ENCODE results near the gene PLD1. TPM values are rescaled to one million over a fixed set of nuclear protein-coding genes. Genes with fewer than 3 reads are reported as not detected.

The PLD1 gene
- total RNA-seq, 4 donors from 2014 or later, result 30.9 to 67.9 (median 56.0) TPM

- peaks cover 0 to 73% (median 0%) of the 10 kb centered on the region in 3 donors for H3K36me3 ChIP-seq
- no peak overlapping the region for H3K27ac ChIP-seq
- peaks cover 0 to 2% (median 0%) of the 10 kb centered on the region in 3 donors for H3K4me1 ChIP-seq
- 95 to 97% methylated on average over 3 of the region's 3 CpGs for WGBS, 2 donors
- no peak for TF ChIP-seq POLR2A (IDR thresholded peaks at IDR 0.05)
- TF ChIP-seq CTCF (IDR thresholded peaks at IDR 0.05), result no peak
- no peaks in the 10 kb centered on the region for H3K9me3 ChIP-seq
- intact Hi-C loops (cut with DNase I), result no loop called here
- H3K4me3 ChIP-seq, result no peak overlapping the region
- no peaks in the 10 kb centered on the region for H3K27me3 ChIP-seq
- DNase-seq, result no peak
Observed at GRCh38 chr3:171682743-171683142, 127.5 kb downstream of the PLD1 start.

GRCh38 chr3:171680726-171681411, 129.4 kb downstream of the PLD1 start:
- H3K27me3 ChIP-seq, result no peaks in the 10 kb centered on the region
- H3K27ac ChIP-seq, result no peak overlapping the region
- intact Hi-C loops (cut with DNase I), result no loop called here
- WGBS, 2 donors, result 87 to 93% methylated on average over 6 of the region's 6 CpGs
- H3K4me3 ChIP-seq, result no peak overlapping the region
- H3K9me3 ChIP-seq, result no peaks in the 10 kb centered on the region
- no peak for DNase-seq
- no peaks in the 10 kb centered on the region for H3K4me1 ChIP-seq
- H3K36me3 ChIP-seq, result peaks cover 0 to 73% (median 0%) of the 10 kb centered on the region in 3 donors
- no peak for TF ChIP-seq POLR2A (IDR thresholded peaks at IDR 0.05)
- no peak for TF ChIP-seq CTCF (IDR thresholded peaks at IDR 0.05)

- intact Hi-C loops (cut with DNase I), result no loop called here
- 77 to 88% methylated on average over 3 of the region's 3 CpGs for WGBS, 2 donors
Observed at GRCh38 chr3:171678971-171679492, 131.3 kb downstream of the PLD1 start.

GRCh38 chr3:171677706-171678105, 132.6 kb downstream of the PLD1 start:
- Histone ChIP-seq H3K27ac (no peak overlapping the region), H3K4me3 (no peak overlapping the region), H3K9me3 (no peaks in the 10 kb centered on the region), H3K4me1 (no peaks in the 10 kb centered on the region), H3K36me3 (peaks cover 0 to 71% (median 0%) of the 10 kb centered on the region in 3 donors), H3K27me3 (no peaks in the 10 kb centered on the region)
- DNase-seq, result no peak
- 64 to 100% methylated on average over 1 of the region's 1 CpG for WGBS, 2 donors
- TF ChIP-seq CTCF (IDR thresholded peaks at IDR 0.05), result no peak
- TF ChIP-seq POLR2A (IDR thresholded peaks at IDR 0.05), result no peak
- intact Hi-C loops (cut with DNase I), result no loop called here

More at GRCh38 chr3:171678971-171679492, 131.3 kb downstream of the PLD1 start:
- H3K4me3 ChIP-seq, result no peak overlapping the region
- no peaks in the 10 kb centered on the region for H3K27me3 ChIP-seq
- no peak overlapping the region for H3K27ac ChIP-seq
- DNase-seq, result no peak
- H3K36me3 ChIP-seq, result peaks cover 0 to 71% (median 0%) of the 10 kb centered on the region in 3 donors
- H3K9me3 ChIP-seq, result no peaks in the 10 kb centered on the region
- H3K4me1 ChIP-seq, result no peaks in the 10 kb centered on the region
- TF ChIP-seq CTCF (IDR thresholded peaks at IDR 0.05), result no peak
- no peak for TF ChIP-seq POLR2A (IDR thresholded peaks at IDR 0.05)

GRCh38 chr3:171676601-171677175, 133.6 kb downstream of the PLD1 start:
- no peaks in the 10 kb centered on the region for H3K27me3 ChIP-seq
- H3K9me3 ChIP-seq, result no peaks in the 10 kb centered on the region
- H3K27ac ChIP-seq, result no peak overlapping the region
- intact Hi-C loops (cut with DNase I), result no loop called here
- DNase-seq, result no peak
- no peaks in the 10 kb centered on the region for H3K4me1 ChIP-seq
- no peak for TF ChIP-seq POLR2A (IDR thresholded peaks at IDR 0.05)
- no peak for TF ChIP-seq CTCF (IDR thresholded peaks at IDR 0.05)
- peaks cover 0 to 77% (median 0%) of the 10 kb centered on the region in 3 donors for H3K36me3 ChIP-seq
- WGBS, 2 donors, result 74 to 84% methylated on average over 7 to 10 of the region's 10 CpGs
- H3K4me3 ChIP-seq, result no peak overlapping the region

Measured in esophagus squamous epithelium (tissue), 5 donors.